ENCODE measurements around the gene CEACAM4.

DNA sequence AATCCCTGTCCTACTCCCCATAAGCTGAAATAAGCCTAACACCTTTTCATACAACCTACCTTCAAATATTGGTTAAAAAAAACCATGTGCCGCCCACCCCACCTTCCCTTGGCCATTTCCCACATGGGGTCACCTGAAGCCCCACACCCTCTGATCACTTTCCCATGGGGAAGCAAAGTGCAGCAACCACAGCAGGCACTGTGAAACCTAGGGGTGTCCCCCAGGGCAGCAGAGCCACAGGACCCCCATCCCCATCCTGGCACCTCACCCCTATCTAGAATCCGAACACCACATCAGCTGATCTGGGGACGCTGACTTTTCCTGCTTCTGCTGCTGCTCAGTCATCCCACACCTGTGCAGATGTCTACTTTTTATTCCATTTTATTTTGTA lies 31.0 kb downstream of the CEACAM4 start:
- TF ChIP-seq CTCF (IDR thresholded peaks at IDR 0.05; ENCODE audit: low read depth, low read length, missing input control) = no peak
- TF ChIP-seq REST (IDR thresholded peaks at IDR 0.05) = no peak
- no peak for TF ChIP-seq TAF1 (conservative IDR thresholded peaks at IDR 0.05)
- no peak for TF ChIP-seq ATF3 (IDR thresholded peaks at IDR 0.05)
- no peak for TF ChIP-seq JUND (IDR thresholded peaks at IDR 0.05)
- TF ChIP-seq, protein P1, sequence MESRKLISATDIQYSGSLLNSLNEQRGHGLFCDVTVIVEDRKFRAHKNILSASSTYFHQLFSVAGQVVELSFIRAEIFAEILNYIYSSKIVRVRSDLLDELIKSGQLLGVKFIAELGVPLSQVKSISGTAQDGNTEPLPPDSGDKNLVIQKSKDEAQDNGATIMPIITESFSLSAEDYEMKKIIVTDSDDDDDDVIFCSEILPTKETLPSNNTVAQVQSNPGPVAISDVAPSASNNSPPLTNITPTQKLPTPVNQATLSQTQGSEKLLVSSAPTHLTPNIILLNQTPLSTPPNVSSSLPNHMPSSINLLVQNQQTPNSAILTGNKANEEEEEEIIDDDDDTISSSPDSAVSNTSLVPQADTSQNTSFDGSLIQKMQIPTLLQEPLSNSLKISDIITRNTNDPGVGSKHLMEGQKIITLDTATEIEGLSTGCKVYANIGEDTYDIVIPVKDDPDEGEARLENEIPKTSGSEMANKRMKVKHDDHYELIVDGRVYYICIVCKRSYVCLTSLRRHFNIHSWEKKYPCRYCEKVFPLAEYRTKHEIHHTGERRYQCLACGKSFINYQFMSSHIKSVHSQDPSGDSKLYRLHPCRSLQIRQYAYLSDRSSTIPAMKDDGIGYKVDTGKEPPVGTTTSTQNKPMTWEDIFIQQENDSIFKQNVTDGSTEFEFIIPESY (IDR thresholded peaks at IDR 0.05) = no peak
- TF ChIP-seq, protein P2, sequence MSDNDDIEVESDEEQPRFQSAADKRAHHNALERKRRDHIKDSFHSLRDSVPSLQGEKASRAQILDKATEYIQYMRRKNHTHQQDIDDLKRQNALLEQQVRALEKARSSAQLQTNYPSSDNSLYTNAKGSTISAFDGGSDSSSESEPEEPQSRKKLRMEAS (IDR thresholded peaks at IDR 0.05) = no peak
- TF ChIP-seq YY1 (IDR thresholded peaks at IDR 0.05) = no peak
- TF ChIP-seq SP1 (IDR thresholded peaks at IDR 0.05) = no peak

Measured in liver (tissue), 3 donors.